Smooth muscle cell (in vitro differentiated cells): Measurements from ENCODE around the gene ZNF350. TPM values are rescaled to one million over a fixed set of nuclear protein-coding genes. Genes with fewer than 3 reads are reported as not detected.
"Not testable (repeated sequence)": the region's sequence is repeated elsewhere in the genome, so short reads cannot be mapped to it uniquely, and the experiment has no call there.

Experiments used
- DNase-seq: peaks from one replicate; lab custom pipeline; 2025; ENCODE audit not compliant: unreplicated experiment; lab: John Stamatoyannopoulos, UW
- H2AFZ ChIP-seq: fragments of 200-600 bp; sonication (generic); 2 replicates; pipeline ENCODE4 v1.6.0; 2016; ENCODE audit warnings: antibody characterized with exemption, low read depth, mild to moderate bottlenecking
- H3F3A ChIP-seq: fragments of 200-600 bp; sonication (generic); 2 replicates; pipeline ENCODE4 v1.6.0; 2017; ENCODE audit warnings: antibody characterized with exemption, low read depth
- H3K27ac ChIP-seq: fragments of 200-600 bp; sonication (generic); 2 replicates; pipeline ENCODE4 v1.5.1; 2016; ENCODE audit warnings: low read depth, mild to moderate bottlenecking
- H3K27me3 ChIP-seq: fragments of 200-600 bp; sonication (generic); 2 replicates; pipeline ENCODE4 v1.6.1; 2016; ENCODE audit warnings: low read depth, mild to moderate bottlenecking
- H3K36me3 ChIP-seq: fragments of 200-600 bp; sonication (generic); 2 replicates; pipeline ENCODE4 v1.5.1; 2016; ENCODE audit warnings: low read depth
- H3K4me1 ChIP-seq: fragments of 200-600 bp; sonication (generic); 2 replicates; pipeline ENCODE4 v1.5.1; 2016; ENCODE audit warnings: low read depth
- H3K4me2 ChIP-seq: fragments of 200-600 bp; sonication (generic); 2 replicates; pipeline ENCODE4 v1.6.0; 2016; ENCODE audit warnings: mild to moderate bottlenecking
- H3K4me3 ChIP-seq: fragments of 200-600 bp; sonication (generic); 2 replicates; pipeline ENCODE4 v1.5.1; 2016; ENCODE audit warnings: mild to moderate bottlenecking
- H3K79me2 ChIP-seq: fragments of 200-600 bp; sonication (generic); 2 replicates; pipeline ENCODE4 v1.6.0; 2016; ENCODE audit warnings: low read depth, mild to moderate bottlenecking
- H3K9ac ChIP-seq: fragments of 200-600 bp; sonication (generic); 2 replicates; pipeline ENCODE4 v1.6.0; 2016; ENCODE audit warnings: low read depth
- H3K9me3 ChIP-seq: fragments of 200-600 bp; sonication (generic); replicated peaks from 2 replicates; pipeline ENCODE4 v1.5.1; 2016; ENCODE audit warnings: low read depth
- H4K20me1 ChIP-seq: fragments of 200-600 bp; sonication (generic); 2 replicates; pipeline ENCODE4 v1.6.0; 2016; ENCODE audit warnings: low read depth
- WGBS: methylation state at CpG from one replicate; pipeline ENCODE4 v1.1.7; 2016; ENCODE audit warnings: low lambda C conversion rate; 5-methylcytosine and 5-hydroxymethylcytosine counted together
- polyA plus RNA-seq: library from polyadenylated mRNA; unstranded; fragments of >200 nt; fragmentation: Nextera tagmentation; extraction: Ambion mirVana; gene quantifications from 2 replicates; pipeline ENCODE4 v1.2.1, GENCODE V29; 2016
- total RNA-seq: library from RNA; depleted of rRNA; stranded (reverse); fragments of >200 nt; gene quantifications from 2 replicates; pipeline ENCODE4 v1.2.3, GENCODE V29; 2014
- TF ChIP-seq, protein P1 (sequence below): fragments of 200-600 bp; sonication (generic); IDR thresholded peaks from 2 replicates; pipeline ENCODE4 v1.5.1; 2017; ENCODE audit warnings: borderline replicate concordance, mild to moderate bottlenecking, antibody characterized with exemption; ENCODE audit not compliant: insufficient read depth, poor library complexity, severe bottlenecking

ZNF350 gene
- total and polyA plus RNA-seq, 2 experiments from 2014 or later = 3.0 to 5.2 TPM

GRCh38 chr19:51980116-51980736, 6.4 kb downstream of the ZNF350 start:
- H3K9ac ChIP-seq = no peak overlapping the region
- no peaks in the 10 kb centered on the region for H3F3A ChIP-seq
- H2AFZ ChIP-seq = no peak overlapping the region
- no peak overlapping the region for H3K27ac ChIP-seq
- H3K4me2 ChIP-seq = no peak overlapping the region
- H3K4me1 ChIP-seq = no peaks in the 10 kb centered on the region
- peaks cover 12% of the 10 kb centered on the region for H3K9me3 ChIP-seq
- H3K79me2 ChIP-seq = peaks cover 10% of the 10 kb centered on the region
- DNase-seq = no peak
- no peaks in the 10 kb centered on the region for H4K20me1 ChIP-seq
- TF ChIP-seq, protein P1, sequence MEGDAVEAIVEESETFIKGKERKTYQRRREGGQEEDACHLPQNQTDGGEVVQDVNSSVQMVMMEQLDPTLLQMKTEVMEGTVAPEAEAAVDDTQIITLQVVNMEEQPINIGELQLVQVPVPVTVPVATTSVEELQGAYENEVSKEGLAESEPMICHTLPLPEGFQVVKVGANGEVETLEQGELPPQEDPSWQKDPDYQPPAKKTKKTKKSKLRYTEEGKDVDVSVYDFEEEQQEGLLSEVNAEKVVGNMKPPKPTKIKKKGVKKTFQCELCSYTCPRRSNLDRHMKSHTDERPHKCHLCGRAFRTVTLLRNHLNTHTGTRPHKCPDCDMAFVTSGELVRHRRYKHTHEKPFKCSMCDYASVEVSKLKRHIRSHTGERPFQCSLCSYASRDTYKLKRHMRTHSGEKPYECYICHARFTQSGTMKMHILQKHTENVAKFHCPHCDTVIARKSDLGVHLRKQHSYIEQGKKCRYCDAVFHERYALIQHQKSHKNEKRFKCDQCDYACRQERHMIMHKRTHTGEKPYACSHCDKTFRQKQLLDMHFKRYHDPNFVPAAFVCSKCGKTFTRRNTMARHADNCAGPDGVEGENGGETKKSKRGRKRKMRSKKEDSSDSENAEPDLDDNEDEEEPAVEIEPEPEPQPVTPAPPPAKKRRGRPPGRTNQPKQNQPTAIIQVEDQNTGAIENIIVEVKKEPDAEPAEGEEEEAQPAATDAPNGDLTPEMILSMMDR = no peak
- H3K36me3 ChIP-seq = no peaks in the 10 kb centered on the region
- no peaks in the 10 kb centered on the region for H3K27me3 ChIP-seq
- 85% methylated on average over 6 of the region's 6 CpGs for WGBS
- no peak overlapping the region for H3K4me3 ChIP-seq

GRCh38 chr19:51978882-51979281, 7.8 kb downstream of the ZNF350 start:
- Histone ChIP-seq H3K4me1 (no peaks in the 10 kb centered on the region), H3K9me3 (peaks cover 9% of the 10 kb centered on the region), H3K36me3 (no peaks in the 10 kb centered on the region), H3K27ac (no peak overlapping the region), H4K20me1 (no peaks in the 10 kb centered on the region), H3F3A (no peaks in the 10 kb centered on the region), H3K27me3 (no peaks in the 10 kb centered on the region), H3K4me3 (no peak overlapping the region), H3K4me2 (no peak overlapping the region), H3K9ac (no peak overlapping the region), H3K79me2 (no peaks in the 10 kb centered on the region), H2AFZ (no peak overlapping the region)
- TF ChIP-seq, protein P1 = no peak
- DNase-seq = no peak
- WGBS = 79% methylated on average over 4 of the region's 4 CpGs

- WGBS = 90% methylated on average over 7 of the region's 7 CpGs
- H3K4me3 ChIP-seq = no peak overlapping the region
- H3K4me1 ChIP-seq = no peaks in the 10 kb centered on the region
- no peaks in the 10 kb centered on the region for H3K27me3 ChIP-seq
- H3F3A ChIP-seq = no peaks in the 10 kb centered on the region
- no peak overlapping the region for H3K9ac ChIP-seq
- no peak overlapping the region for H2AFZ ChIP-seq
- H3K4me2 ChIP-seq = no peak overlapping the region
- no peak for DNase-seq
- TF ChIP-seq, protein P1 = no peak
- peaks cover 9% of the 10 kb centered on the region for H3K9me3 ChIP-seq
- no peak overlapping the region for H3K27ac ChIP-seq
- H3K79me2 ChIP-seq = no peaks in the 10 kb centered on the region
- H3K36me3 ChIP-seq = peaks cover 10% of the 10 kb centered on the region
- no peaks in the 10 kb centered on the region for H4K20me1 ChIP-seq
Measured at GRCh38 chr19:51977346-51977745, 9.3 kb downstream of the ZNF350 start.

GRCh38 chr19:51976852-51977251, 9.8 kb downstream of the ZNF350 start:
- WGBS = 84% methylated on average over 3 of the region's 3 CpGs
- DNase-seq = no peak
- TF ChIP-seq, protein P1 = no peak
- H3K36me3 ChIP-seq = peaks cover 15% of the 10 kb centered on the region
- no peak overlapping the region for H2AFZ ChIP-seq
- no peaks in the 10 kb centered on the region for H3K27me3 ChIP-seq
- H3K4me3 ChIP-seq = no peak overlapping the region
- no peaks in the 10 kb centered on the region for H3F3A ChIP-seq
- peaks cover 14% of the 10 kb centered on the region for H3K9me3 ChIP-seq
- H3K4me1 ChIP-seq = no peaks in the 10 kb centered on the region
- no peak overlapping the region for H3K27ac ChIP-seq
- H4K20me1 ChIP-seq = no peaks in the 10 kb centered on the region
- H3K4me2 ChIP-seq = no peak overlapping the region
- no peaks in the 10 kb centered on the region for H3K79me2 ChIP-seq
- H3K9ac ChIP-seq = no peak overlapping the region

GRCh38 chr19:51975787-51976186, 10.9 kb downstream of the ZNF350 start:
- not testable (repeated sequence) for H4K20me1 ChIP-seq, H3K9ac ChIP-seq, H3K4me1 ChIP-seq, H3K79me2 ChIP-seq, H3F3A ChIP-seq, H3K4me2 ChIP-seq, H3K27ac ChIP-seq, H2AFZ ChIP-seq, DNase-seq, H3K27me3 ChIP-seq, H3K4me3 ChIP-seq
- peaks cover 20% of the 10 kb centered on the region for H3K36me3 ChIP-seq
- 98% methylated on average over 17 of the region's 17 CpGs for WGBS
- peaks cover 18% of the 10 kb centered on the region for H3K9me3 ChIP-seq
